ENCODE data around the gene CCNQ.

DNA sequence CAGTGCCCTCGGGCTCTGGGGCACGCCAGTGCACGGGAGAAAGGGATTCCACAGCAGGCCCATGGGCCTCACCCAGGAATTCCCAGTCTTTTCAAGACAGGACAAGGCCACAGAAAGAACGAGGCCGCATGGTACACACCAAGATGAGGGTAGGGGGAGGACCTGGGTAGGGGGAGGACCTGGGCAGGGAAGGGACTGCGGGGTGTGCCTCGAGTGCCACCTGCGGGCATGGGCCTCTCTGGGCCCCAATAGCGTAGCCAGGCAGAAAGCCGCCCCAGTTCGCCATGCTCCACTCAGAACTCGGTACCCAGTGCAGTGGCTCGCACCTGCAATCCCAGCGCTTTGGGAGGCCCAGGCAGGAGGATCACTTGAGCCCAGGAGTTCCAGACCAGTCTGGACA is 34.1 kb upstream of the CCNQ start:
- TF ChIP-seq, protein P1, sequence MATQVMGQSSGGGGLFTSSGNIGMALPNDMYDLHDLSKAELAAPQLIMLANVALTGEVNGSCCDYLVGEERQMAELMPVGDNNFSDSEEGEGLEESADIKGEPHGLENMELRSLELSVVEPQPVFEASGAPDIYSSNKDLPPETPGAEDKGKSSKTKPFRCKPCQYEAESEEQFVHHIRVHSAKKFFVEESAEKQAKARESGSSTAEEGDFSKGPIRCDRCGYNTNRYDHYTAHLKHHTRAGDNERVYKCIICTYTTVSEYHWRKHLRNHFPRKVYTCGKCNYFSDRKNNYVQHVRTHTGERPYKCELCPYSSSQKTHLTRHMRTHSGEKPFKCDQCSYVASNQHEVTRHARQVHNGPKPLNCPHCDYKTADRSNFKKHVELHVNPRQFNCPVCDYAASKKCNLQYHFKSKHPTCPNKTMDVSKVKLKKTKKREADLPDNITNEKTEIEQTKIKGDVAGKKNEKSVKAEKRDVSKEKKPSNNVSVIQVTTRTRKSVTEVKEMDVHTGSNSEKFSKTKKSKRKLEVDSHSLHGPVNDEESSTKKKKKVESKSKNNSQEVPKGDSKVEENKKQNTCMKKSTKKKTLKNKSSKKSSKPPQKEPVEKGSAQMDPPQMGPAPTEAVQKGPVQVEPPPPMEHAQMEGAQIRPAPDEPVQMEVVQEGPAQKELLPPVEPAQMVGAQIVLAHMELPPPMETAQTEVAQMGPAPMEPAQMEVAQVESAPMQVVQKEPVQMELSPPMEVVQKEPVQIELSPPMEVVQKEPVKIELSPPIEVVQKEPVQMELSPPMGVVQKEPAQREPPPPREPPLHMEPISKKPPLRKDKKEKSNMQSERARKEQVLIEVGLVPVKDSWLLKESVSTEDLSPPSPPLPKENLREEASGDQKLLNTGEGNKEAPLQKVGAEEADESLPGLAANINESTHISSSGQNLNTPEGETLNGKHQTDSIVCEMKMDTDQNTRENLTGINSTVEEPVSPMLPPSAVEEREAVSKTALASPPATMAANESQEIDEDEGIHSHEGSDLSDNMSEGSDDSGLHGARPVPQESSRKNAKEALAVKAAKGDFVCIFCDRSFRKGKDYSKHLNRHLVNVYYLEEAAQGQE (IDR thresholded peaks at IDR 0.05; ENCODE audit: insufficient read depth in 1 of 2, low read depth in 2 of 2, low read length in 2 of 2): no peak
- no peak for TF ChIP-seq SIN3A (IDR thresholded peaks at IDR 0.05; ENCODE audit: borderline replicate concordance, insufficient read depth, low read length)
- TF ChIP-seq TAF1 (IDR thresholded peaks at IDR 0.05; ENCODE audit: borderline replicate concordance, insufficient read depth, low read length): no peak
- TF ChIP-seq FOXP2 (optimal IDR thresholded peaks at IDR 0.05; ENCODE audit: borderline replicate concordance, extremely low read depth, extremely low read length, insufficient read depth): no peak

Data from PFSK-1 (cell line).